SK-N-MC (cell line): Measurements from ENCODE around the gene MBTPS2.

Source experiments
- DNase-seq: peaks from one replicate; pipeline ENCODE4 v3.0.0-alpha.2; 2011; ENCODE audit warnings: low read depth, low spot score
- H3K27ac ChIP-seq: fragments of 200-600 bp; sonication (generic); 2 replicates; pipeline ENCODE4 v1.5.1; 2016; ENCODE audit warnings: mixed run types
- H3K36me3 ChIP-seq: fragments of 200-600 bp; sonication (generic); 2 replicates; pipeline ENCODE4 v1.6.1; 2017; ENCODE audit warnings: antibody characterized with exemption, low read length, mixed read lengths; ENCODE audit not compliant: insufficient read depth
- H3K4me3 ChIP-seq: fragments of 200-600 bp; sonication (generic); 2 replicates; pipeline ENCODE4 v1.5.1; 2016
- H3K9ac ChIP-seq: fragments of 200-600 bp; sonication (generic); 2 replicates; pipeline ENCODE4 v1.8.0; 2017; ENCODE audit warnings: mixed run types, mixed read lengths; ENCODE audit not compliant: insufficient read length
- H3K9me3 ChIP-seq: fragments of 200-600 bp; sonication (generic); 2 replicates; pipeline ENCODE4 v1.6.1; 2017; ENCODE audit warnings: low read depth, mild to moderate bottlenecking, antibody characterized with exemption, low read length, moderate library complexity, mixed read lengths
- EZH2 ChIP-seq: fragments of 200-600 bp; sonication (generic); IDR thresholded peaks from one replicate; pipeline ENCODE4 v1.6.1; 2017; ENCODE audit warnings: antibody characterized with exemption
- FOXP2 ChIP-seq: optimal IDR thresholded peaks from 2 replicates; pipeline ENCODE3; 2011; ENCODE audit warnings: mild to moderate bottlenecking, moderate library complexity; ENCODE audit not compliant: insufficient read depth; ENCODE audit errors: extremely low read length, control extremely low read depth
- POLR2AphosphoS5 ChIP-seq: IDR thresholded peaks from 2 replicates; pipeline ENCODE4 v1.6.1; 2012; ENCODE audit warnings: mild to moderate bottlenecking, low read depth, low read length, borderline replicate concordance

MBTPS2 gene

GRCh38 chrX:21839334-21840192, at the start of gene MBTPS2:
Gene MBTPS2, plus strand, starts transcription at chrX:21839617. Its CDS starts 118 bp downstream, at chrX:21839735.
- TF ChIP-seq POLR2AphosphoS5 = peak; percentile 68
- TF ChIP-seq EZH2 = no peak
- TF ChIP-seq FOXP2 = peak; percentile 14
- DNase-seq = peak; percentile 70
- Histone ChIP-seq H3K4me3 (peak within 1 kb of the TSS; percentile 79), H3K9me3 (no peaks in the 10 kb centered on the region), H3K9ac (peak within 1 kb of the TSS; percentile 94), H3K27ac (peak within 1 kb of the TSS; percentile 82; the same call in 1 of the 2 replicates), H3K36me3 (no peaks in the 10 kb centered on the region)

GRCh38 chrX:21798677-21799219, 40.7 kb upstream of the MBTPS2 start:
- Histone ChIP-seq H3K27ac (no peak overlapping the region), H3K9me3 (no peaks in the 10 kb centered on the region), H3K4me3 (no peak overlapping the region), H3K36me3 (no peaks in the 10 kb centered on the region), H3K9ac (no peak overlapping the region)
- DNase-seq = no peak
- TF ChIP-seq POLR2AphosphoS5 = no peak
- no peak for TF ChIP-seq FOXP2
- no peak for TF ChIP-seq EZH2

GRCh38 chrX:21799767-21800166, 39.6 kb upstream of the MBTPS2 start:
- Histone ChIP-seq H3K9me3 (no peaks in the 10 kb centered on the region), H3K27ac (no peak overlapping the region), H3K36me3 (no peaks in the 10 kb centered on the region), H3K9ac (no peak overlapping the region), H3K4me3 (no peak overlapping the region)
- TF ChIP-seq FOXP2 (no peak), EZH2 (no peak), POLR2AphosphoS5 (no peak)
- no peak for DNase-seq

- Histone ChIP-seq H3K4me3 (no peak overlapping the region), H3K27ac (no peak overlapping the region), H3K9ac (no peak overlapping the region), H3K9me3 (no peaks in the 10 kb centered on the region), H3K36me3 (no peaks in the 10 kb centered on the region)
- no peak for DNase-seq
- no peak for TF ChIP-seq FOXP2
- no peak for TF ChIP-seq POLR2AphosphoS5
Observed at GRCh38 chrX:21800344-21800770, 39.1 kb upstream of the MBTPS2 start.

- H3K9me3 ChIP-seq = no peaks in the 10 kb centered on the region
- DNase-seq = no peak
Observed at GRCh38 chrX:21802054-21802670, 37.3 kb upstream of the MBTPS2 start.

GRCh38 chrX:21802839-21803238, 36.6 kb upstream of the MBTPS2 start:
- Histone ChIP-seq H3K36me3 (no peaks in the 10 kb centered on the region), H3K27ac (no peak overlapping the region), H3K9ac (no peak overlapping the region), H3K4me3 (no peak overlapping the region), H3K9me3 (no peaks in the 10 kb centered on the region)
- TF ChIP-seq EZH2 (no peak), POLR2AphosphoS5 (no peak), FOXP2 (no peak)
- no peak for DNase-seq

More at GRCh38 chrX:21802054-21802670, 37.3 kb upstream of the MBTPS2 start:
- no peak overlapping the region for H3K9ac ChIP-seq
- peak overlapping the region; percentile 11; the same call in 1 of the 2 replicates for H3K27ac ChIP-seq
- H3K4me3 ChIP-seq = no peak overlapping the region
- H3K36me3 ChIP-seq = no peaks in the 10 kb centered on the region
- TF ChIP-seq EZH2 (no peak), FOXP2 (no peak), POLR2AphosphoS5 (no peak)

- no peak for DNase-seq
- no peak for TF ChIP-seq POLR2AphosphoS5
- no peak for TF ChIP-seq FOXP2
- no peak for TF ChIP-seq EZH2
- no peak overlapping the region for H3K4me3 ChIP-seq
- H3K27ac ChIP-seq = no peak overlapping the region
- H3K9ac ChIP-seq = no peak overlapping the region
- no peaks in the 10 kb centered on the region for H3K9me3 ChIP-seq
- H3K36me3 ChIP-seq = no peaks in the 10 kb centered on the region
Observed at GRCh38 chrX:21806691-21807090, 32.7 kb upstream of the MBTPS2 start.

GRCh38 chrX:21811832-21812231, 27.6 kb upstream of the MBTPS2 start:
- TF ChIP-seq FOXP2 (no peak), EZH2 (no peak), POLR2AphosphoS5 (no peak)
- H3K36me3 ChIP-seq = no peaks in the 10 kb centered on the region
- H3K9ac ChIP-seq = no peak overlapping the region
- H3K27ac ChIP-seq = no peak overlapping the region
- no peaks in the 10 kb centered on the region for H3K9me3 ChIP-seq
- H3K4me3 ChIP-seq = no peak overlapping the region
- no peak for DNase-seq
